K562 (cell line): Measurements from ENCODE around the gene UNC13C. TPM values are rescaled to one million over a fixed set of nuclear protein-coding genes. Genes with fewer than 3 reads are reported as not detected.

Source experiments
- ATAC-seq: fragments of 200-7000 bp; cut with Tn5 transposase; 3 replicates; pipeline ENCODE4 v1.9.1; 2020; ENCODE audit warnings: moderate library complexity
- BruUV-seq: library from RNA; stranded (reverse); fragments of 400-500 nt; replicated peaks from 2 replicates; lab custom pipeline; 2021; lab: Mats Ljungman, UMichigan
- CTCF ChIA-PET: fragments of 300-600 bp; formaldehyde crosslinking; extraction: SDS; loops from one replicate; lab custom pipeline; 2021; ENCODE audit warnings: low intra/inter-chr PET ratio; lab: Yijun Ruan, JAX
- POLR2A ChIA-PET: fragments of 300-600, 350-650 bp; sonication (Branson Sonifier 250); formaldehyde crosslinking; extraction: SDS; loops from one replicate; lab custom pipeline; 2021; ENCODE audit warnings: antibody characterized with exemption, inconsistent platforms; lab: Yijun Ruan, JAX
- DNase-seq, 4 experiments: peaks; one replicate each; pipeline versions ENCODE4 v3.0.0 to v3.0.0-alpha.2; 2011 to 2018; ENCODE audit warnings: low spot score in 3 of 4, mixed read lengths in 3 of 4; ENCODE audit errors: extremely low read depth in 1 of 4
- FAIRE-seq: peaks from 2 replicates; lab custom pipeline; 2011; peaks lifted over from hg19 to GRCh38; lab: Jason Lieb, UNC
- H2AFZ ChIP-seq: 2 replicates; pipeline ENCODE4 v1.6.0; 2011; ENCODE audit warnings: low read depth, low read length, control low read depth, inconsistent platforms
- H3K27ac ChIP-seq: fragments of 200-600 bp; 3 replicates; pipeline ENCODE4 v1.8.0; 2011; ENCODE audit warnings: low read depth, mild to moderate bottlenecking, control low read depth, inconsistent platforms, low read length, moderate library complexity, mixed read lengths; ENCODE audit errors: extremely low read depth
- H3K27me3 ChIP-seq, 2 experiments: fragments of 300-600 bp in 1 of 2; 2 replicates in 1 of 2; 3 replicates in 1 of 2; pipeline versions ENCODE4 v1.6.0 to v1.8.0; 2011; ENCODE audit warnings: inconsistent platforms in 2 of 2, low read length in 2 of 2, mild to moderate bottlenecking in 1 of 2, mixed read lengths in 1 of 2, moderate library complexity in 1 of 2; ENCODE audit not compliant: control insufficient read depth in 2 of 2, insufficient read depth in 2 of 2
- H3K36me3 ChIP-seq: fragments of 300-600 bp; 3 replicates; pipeline ENCODE4 v1.8.0; 2011; ENCODE audit warnings: mild to moderate bottlenecking, low read length, inconsistent platforms; ENCODE audit not compliant: control insufficient read depth, insufficient read depth
- H3K4me1 ChIP-seq, 2 experiments: fragments of 200-600 bp in 1 of 2; replicated peaks in 1 of 2; 2 replicates in 1 of 2; 3 replicates in 1 of 2; pipeline versions ENCODE4 v1.5.1 to v1.8.0; 2011; ENCODE audit warnings: inconsistent platforms in 2 of 2, low read length in 2 of 2, mild to moderate bottlenecking in 1 of 2, mixed read lengths in 1 of 2, moderate library complexity in 1 of 2; ENCODE audit not compliant: control insufficient read depth in 2 of 2, insufficient read depth in 2 of 2
- H3K4me2 ChIP-seq: 2 replicates; pipeline ENCODE4 v1.6.1; 2011; ENCODE audit warnings: low read length, control low read depth, inconsistent platforms, mixed read lengths; ENCODE audit not compliant: insufficient read depth
- H3K4me3 ChIP-seq: fragments of 200-600 bp; sonication (generic), shearing (Covaris generic); 2 replicates; pipeline ENCODE4 v1.5.1; 2016; ENCODE audit warnings: control low read depth, inconsistent platforms
- H3K79me2 ChIP-seq: fragments of 200-600 bp; 3 replicates; pipeline ENCODE4 v1.8.0; 2011; ENCODE audit warnings: low read length, inconsistent platforms; ENCODE audit not compliant: control insufficient read depth, insufficient read depth
- H3K9ac ChIP-seq, 2 experiments: 2 replicates each; pipeline versions ENCODE4 v1.6.0 to v1.6.1; 2011; ENCODE audit warnings: low read depth in 2 of 2, low read length in 2 of 2, control low read depth in 1 of 2, inconsistent platforms in 1 of 2, mild to moderate bottlenecking in 1 of 2, mixed read lengths in 1 of 2; ENCODE audit not compliant: insufficient read depth in 1 of 2
- H3K9me1 ChIP-seq: one replicate; pipeline ENCODE4 v1.6.0; 2011; ENCODE audit warnings: inconsistent platforms, mild to moderate bottlenecking, low read length, moderate library complexity; ENCODE audit not compliant: control insufficient read depth, insufficient read depth
- H3K9me3 ChIP-seq: replicated peaks from 2 replicates; pipeline ENCODE4 v1.5.1; 2011; ENCODE audit warnings: low read depth, low read length, inconsistent platforms; ENCODE audit not compliant: control insufficient read depth, insufficient read depth
- H4K20me1 ChIP-seq: replicated peaks from 2 replicates; pipeline ENCODE4 v1.6.1; 2011; ENCODE audit warnings: low read length, inconsistent platforms, mixed read lengths; ENCODE audit not compliant: control insufficient read depth, insufficient read depth
- ADNP ChIP-seq: fragments of 200-800 bp; sonication (Bioruptor generic); IDR thresholded peaks from 2 replicates; pipeline ENCODE4 v1.6.1; 2016; ENCODE audit warnings: missing genetic modification characterization, missing compliant biosample characterization
- BRCA1 ChIP-seq, 2 experiments: fragments of 450-650 bp in 1 of 2; sonication (generic) in 1 of 2; formaldehyde crosslinking in 1 of 2; IDR thresholded peaks; 2 replicates each; pipeline versions ENCODE4 v1.5.0 to v1.6.1; 2017 to 2020; ENCODE audit warnings: mild to moderate bottlenecking in 1 of 2, missing genetic modification reagents in 1 of 2
- CSDE1 ChIP-seq, 2 experiments: fragments of 450-650 bp; IDR thresholded peaks; 2 replicates each; pipeline ENCODE4 v1.6.1; 2016; ENCODE audit warnings: mild to moderate bottlenecking in 1 of 2
- MCM2 ChIP-seq: fragments of 450-650 bp; IDR thresholded peaks from 2 replicates; pipeline ENCODE4 v1.6.1; 2017; ENCODE audit warnings: low read depth, mild to moderate bottlenecking
- SAFB2 ChIP-seq: fragments of 200-400 bp; formaldehyde crosslinking; IDR thresholded peaks from 2 replicates; pipeline ENCODE4 v1.6.1; 2018; ENCODE audit warnings: borderline replicate concordance, low read length, low read depth, moderate library complexity; ENCODE audit not compliant: severe bottlenecking
- TAL1 ChIP-seq: fragments of 450-650 bp; IDR thresholded peaks from 2 replicates; pipeline ENCODE4 v1.6.1; 2016; ENCODE audit warnings: mild to moderate bottlenecking
- ZNF217 ChIP-seq: sonication (generic); formaldehyde crosslinking; IDR thresholded peaks from 2 replicates; pipeline ENCODE4 v1.8.0; 2022; ENCODE audit warnings: mild to moderate bottlenecking, missing genetic modification reagents
- WGBS: fragments of 100-300 bp; shearing (Covaris generic); methylation state at CpG from one replicate; pipeline ENCODE4 v1.1.6; 2016; ENCODE audit warnings: low coverage, mixed read lengths; ENCODE audit not compliant: insufficient coverage; ENCODE audit errors: missing lambda C conversion rate; 5-methylcytosine and 5-hydroxymethylcytosine counted together
- in situ Hi-C: fragments of 300-500 bp; cut with MboI; formaldehyde crosslinking; loops from 4 replicates; pipeline ENCODE4 v1.15.0; 2018; ENCODE audit warnings: inconsistent platforms, mixed read lengths
- intact Hi-C: fragments of 100-400 bp; cut with micrococcal nuclease; formaldehyde crosslinking; loops from 2 replicates; pipeline ENCODE4 v1.14.2; 2022
- polyA plus RNA-seq, 8 experiments: library from polyadenylated mRNA; depleted of rRNA in 4 of 8; stranded (reverse) in 5 of 8; unstranded in 3 of 8; fragments of >200 nt; fragmentation: Nextera tagmentation in 2 of 8; fragmentation: Illumina TruSeq in 1 of 8; extraction: Ambion mirVana in 2 of 8; extraction: Trizol in 1 of 8; gene quantifications; 2 replicates each; pipeline versions ENCODE4 v1.2.1 to v1.2.3, GENCODE V29; 2011 to 2014; ENCODE audit warnings: inconsistent platforms in 1 of 8, missing spikeins in 1 of 8
- total RNA-seq, 7 experiments: library from RNA; depleted of rRNA in 6 of 7; stranded (reverse); fragments of >200 nt in 6 of 7; fragmentation: Illumina TruSeq in 2 of 7; extraction: Trizol in 2 of 7; gene quantifications; 2 replicates each; pipeline versions ENCODE4 v1.2.1 to v1.2.3, GENCODE V29; 2011 to 2021; ENCODE audit warnings: low replicate concordance in 1 of 7
- TF ChIP-seq, protein P1 (sequence below), 2 experiments: fragments of 200-800 bp in 1 of 2; sonication (Bioruptor generic) in 1 of 2; sonication (generic) in 1 of 2; formaldehyde crosslinking in 1 of 2; IDR thresholded peaks in 1 of 2; conservative IDR thresholded peaks in 1 of 2; 2 replicates each; pipeline versions ENCODE4 v1.5.0 to v1.6.1; 2016 to 2020; ENCODE audit warnings: missing compliant biosample characterization in 1 of 2, missing genetic modification characterization in 1 of 2, missing genetic modification reagents in 1 of 2
- TF ChIP-seq, protein P2 (sequence below): fragments of 450-650 bp; IDR thresholded peaks from 2 replicates; pipeline ENCODE4 v1.6.1; 2017; ENCODE audit warnings: antibody characterized with exemption, mild to moderate bottlenecking

UNC13C gene
- total and polyA plus RNA-seq, 9 of the 15 experiments (the other 6 are each of a cell fraction or from before 2014, with no cell fraction given), result not detected

DNA sequence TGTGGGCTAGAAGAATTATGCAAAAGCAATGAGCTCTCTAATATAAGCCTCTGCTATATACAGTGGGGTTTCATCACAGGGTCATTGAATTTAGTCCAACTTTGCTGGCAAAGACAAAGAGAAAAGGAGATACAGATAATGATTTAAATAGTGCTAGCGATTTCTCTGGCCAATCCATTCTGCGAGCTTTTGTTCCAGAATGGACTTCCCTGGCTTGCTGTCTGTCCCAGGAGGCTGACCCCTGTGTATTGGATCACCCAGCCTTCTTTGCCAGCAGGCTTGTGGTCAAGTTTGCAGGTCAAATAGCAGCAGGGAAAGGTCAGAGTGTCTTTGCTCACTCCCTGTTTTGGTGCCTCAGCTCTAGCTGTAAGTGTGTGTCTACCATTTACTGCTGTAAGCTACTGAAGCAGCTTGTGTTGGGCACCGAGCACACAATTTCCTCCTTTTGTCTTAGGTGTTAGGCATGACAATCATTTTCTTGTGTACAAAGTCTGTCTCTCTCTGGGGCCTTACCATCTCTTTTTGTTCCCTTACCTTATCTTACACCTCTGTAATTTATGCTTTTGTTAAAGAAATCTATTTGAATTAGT is 55.7 kb downstream of the UNC13C start:
- no peaks in the 10 kb centered on the region for H4K20me1 ChIP-seq
- no peaks in the 10 kb centered on the region for H3K79me2 ChIP-seq
- no peaks in the 10 kb centered on the region for H3K27me3 ChIP-seq
- ATAC-seq (no peak), FAIRE-seq (no peak), DNase-seq (no peak)
- TF ChIP-seq ZNF217 (CRISPR knock-in tag), result no peak
- TF ChIP-seq ADNP (tag), result no peak
- TF ChIP-seq CSDE1 (IDR thresholded peaks at IDR 0.05), result no peak
- no peak for TF ChIP-seq BRCA1 (IDR thresholded peaks at IDR 0.05)
- TF ChIP-seq BRCA1 (CRISPR knock-in tag; IDR thresholded peaks at IDR 0.05), result no peak
- TF ChIP-seq MCM2, result no peak
- ChIA-PET CTCF (no interaction called here), POLR2A (no interaction called here)
- H3K4me3 ChIP-seq, result no peak overlapping the region
- 0% methylated on average over 3 of the region's 3 CpGs for WGBS
- no peak overlapping the region for H3K9ac ChIP-seq
- no peaks in the 10 kb centered on the region for H3K9me1 ChIP-seq
- H3K36me3 ChIP-seq, result no peaks in the 10 kb centered on the region
- intact Hi-C loops (no loop called here), in situ Hi-C loops (no loop called here)
- no peaks in the 10 kb centered on the region for H3K4me1 ChIP-seq
- no TSS peak for BruUV-seq
- H3K9me3 ChIP-seq, result no peaks in the 10 kb centered on the region
- H3K4me2 ChIP-seq, result no peak overlapping the region
- H3K27ac ChIP-seq, result no peak overlapping the region
- H2AFZ ChIP-seq, result no peak overlapping the region

DNA sequence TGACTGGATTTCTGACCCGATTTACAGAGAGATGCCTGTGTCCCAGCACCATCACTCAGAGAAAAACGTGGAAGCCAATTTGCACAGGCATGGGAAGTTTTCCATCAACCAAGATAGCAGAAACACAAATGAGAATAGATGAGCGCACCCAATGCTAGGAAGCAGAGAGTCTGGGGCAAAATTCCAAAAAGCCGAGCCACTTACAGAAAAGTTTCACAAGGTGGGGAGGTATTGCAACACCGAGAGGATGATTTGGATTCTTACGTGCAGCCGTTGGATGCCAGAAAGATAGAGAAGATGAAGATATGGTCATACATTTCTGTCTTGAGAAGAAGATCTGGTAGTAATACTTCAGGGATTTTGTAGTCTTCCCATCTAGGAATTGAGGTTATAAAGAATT is 57.4 kb downstream of the UNC13C start:
- ChIA-PET POLR2A (no interaction called here), CTCF (no interaction called here)
- Histone ChIP-seq H3K4me3 (no peak overlapping the region), H3K9ac (no peak overlapping the region), H3K4me2 (no peak overlapping the region), H3K9me3 (no peaks in the 10 kb centered on the region), H3K27ac (no peak overlapping the region), H3K79me2 (no peaks in the 10 kb centered on the region), H3K9me1 (no peaks in the 10 kb centered on the region), H3K4me1 (no peaks in the 10 kb centered on the region), H3K36me3 (no peaks in the 10 kb centered on the region), H4K20me1 (no peaks in the 10 kb centered on the region), H3K27me3 (no peaks in the 10 kb centered on the region), H2AFZ (no peak overlapping the region)
- ATAC-seq, result no peak
- intact Hi-C loops, result no loop called here
- no TSS peak for BruUV-seq
- no peak for DNase-seq
- WGBS, result 2% methylated on average over 7 of the region's 7 CpGs
- FAIRE-seq, result no peak
- in situ Hi-C loops, result no loop called here
- TF ChIP-seq, protein P1, sequence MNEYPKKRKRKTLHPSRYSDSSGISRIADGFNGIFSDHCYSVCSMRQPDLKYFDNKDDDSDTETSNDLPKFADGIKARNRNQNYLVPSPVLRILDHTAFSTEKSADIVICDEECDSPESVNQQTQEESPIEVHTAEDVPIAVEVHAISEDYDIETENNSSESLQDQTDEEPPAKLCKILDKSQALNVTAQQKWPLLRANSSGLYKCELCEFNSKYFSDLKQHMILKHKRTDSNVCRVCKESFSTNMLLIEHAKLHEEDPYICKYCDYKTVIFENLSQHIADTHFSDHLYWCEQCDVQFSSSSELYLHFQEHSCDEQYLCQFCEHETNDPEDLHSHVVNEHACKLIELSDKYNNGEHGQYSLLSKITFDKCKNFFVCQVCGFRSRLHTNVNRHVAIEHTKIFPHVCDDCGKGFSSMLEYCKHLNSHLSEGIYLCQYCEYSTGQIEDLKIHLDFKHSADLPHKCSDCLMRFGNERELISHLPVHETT (CRISPR knock-in tag; conservative IDR thresholded peaks at IDR 0.05 in 1 of 2, IDR thresholded peaks at IDR 0.05 in 1 of 2), result no peak
- TF ChIP-seq SAFB2, result no peak
- TF ChIP-seq, protein P2, sequence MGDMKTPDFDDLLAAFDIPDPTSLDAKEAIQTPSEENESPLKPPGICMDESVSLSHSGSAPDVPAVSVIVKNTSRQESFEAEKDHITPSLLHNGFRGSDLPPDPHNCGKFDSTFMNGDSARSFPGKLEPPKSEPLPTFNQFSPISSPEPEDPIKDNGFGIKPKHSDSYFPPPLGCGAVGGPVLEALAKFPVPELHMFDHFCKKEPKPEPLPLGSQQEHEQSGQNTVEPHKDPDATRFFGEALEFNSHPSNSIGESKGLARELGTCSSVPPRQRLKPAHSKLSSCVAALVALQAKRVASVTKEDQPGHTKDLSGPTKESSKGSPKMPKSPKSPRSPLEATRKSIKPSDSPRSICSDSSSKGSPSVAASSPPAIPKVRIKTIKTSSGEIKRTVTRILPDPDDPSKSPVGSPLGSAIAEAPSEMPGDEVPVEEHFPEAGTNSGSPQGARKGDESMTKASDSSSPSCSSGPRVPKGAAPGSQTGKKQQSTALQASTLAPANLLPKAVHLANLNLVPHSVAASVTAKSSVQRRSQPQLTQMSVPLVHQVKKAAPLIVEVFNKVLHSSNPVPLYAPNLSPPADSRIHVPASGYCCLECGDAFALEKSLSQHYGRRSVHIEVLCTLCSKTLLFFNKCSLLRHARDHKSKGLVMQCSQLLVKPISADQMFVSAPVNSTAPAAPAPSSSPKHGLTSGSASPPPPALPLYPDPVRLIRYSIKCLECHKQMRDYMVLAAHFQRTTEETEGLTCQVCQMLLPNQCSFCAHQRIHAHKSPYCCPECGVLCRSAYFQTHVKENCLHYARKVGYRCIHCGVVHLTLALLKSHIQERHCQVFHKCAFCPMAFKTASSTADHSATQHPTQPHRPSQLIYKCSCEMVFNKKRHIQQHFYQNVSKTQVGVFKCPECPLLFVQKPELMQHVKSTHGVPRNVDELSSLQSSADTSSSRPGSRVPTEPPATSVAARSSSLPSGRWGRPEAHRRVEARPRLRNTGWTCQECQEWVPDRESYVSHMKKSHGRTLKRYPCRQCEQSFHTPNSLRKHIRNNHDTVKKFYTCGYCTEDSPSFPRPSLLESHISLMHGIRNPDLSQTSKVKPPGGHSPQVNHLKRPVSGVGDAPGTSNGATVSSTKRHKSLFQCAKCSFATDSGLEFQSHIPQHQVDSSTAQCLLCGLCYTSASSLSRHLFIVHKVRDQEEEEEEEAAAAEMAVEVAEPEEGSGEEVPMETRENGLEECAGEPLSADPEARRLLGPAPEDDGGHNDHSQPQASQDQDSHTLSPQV, result no peak
- TF ChIP-seq TAL1, result no peak
